SU-DHL-6 (cell line): ENCODE results near the gene CDKAL1.

Source experiments
- H2AFZ ChIP-seq: fragments of 200-600 bp; sonication (generic); 2 replicates; pipeline ENCODE4 v1.6.1; 2014; ENCODE audit warnings: low read depth, mild to moderate bottlenecking, moderate library complexity, mixed read lengths, antibody characterized with exemption, low read length; ENCODE audit not compliant: severe bottlenecking
- H3F3A ChIP-seq: fragments of 200-600 bp; shearing (Covaris generic); 2 replicates; pipeline ENCODE4 v1.6.0; 2016; ENCODE audit warnings: antibody characterized with exemption, mild to moderate bottlenecking; ENCODE audit not compliant: insufficient read depth
- H3K27ac ChIP-seq: fragments of 200-600 bp; sonication (generic); 2 replicates; pipeline ENCODE4 v1.5.1; 2016; ENCODE audit warnings: low read depth, mild to moderate bottlenecking, low read length, moderate library complexity, mixed read lengths
- H3K27me3 ChIP-seq: fragments of 200-600 bp; sonication (generic), shearing (Covaris generic); 2 replicates; pipeline ENCODE4 v1.6.0; 2014; ENCODE audit warnings: mild to moderate bottlenecking, low read length
- H3K36me3 ChIP-seq: fragments of 200-600 bp; sonication (generic); 2 replicates; pipeline ENCODE4 v1.6.1; 2014; ENCODE audit warnings: mild to moderate bottlenecking, low read length, mixed read lengths
- H3K4me2 ChIP-seq: fragments of 300-600, 200-600 bp; shearing (Covaris generic), sonication (generic); 2 replicates; pipeline ENCODE4 v1.6.0; 2014; ENCODE audit warnings: low read length, low read depth, mild to moderate bottlenecking; ENCODE audit not compliant: poor library complexity, severe bottlenecking
- H3K4me3 ChIP-seq: fragments of 200-600 bp; sonication (generic); 2 replicates; pipeline ENCODE4 v1.5.1; 2014; ENCODE audit warnings: antibody characterized with exemption, low read length, mild to moderate bottlenecking, mixed read lengths; ENCODE audit not compliant: insufficient read depth, poor library complexity, severe bottlenecking
- H3K79me2 ChIP-seq: fragments of 200-600 bp; sonication (generic); 2 replicates; pipeline ENCODE4 v1.6.1; 2014; ENCODE audit warnings: mild to moderate bottlenecking, low read length, moderate library complexity; ENCODE audit not compliant: insufficient read depth
- H3K9ac ChIP-seq: fragments of 200-600 bp; sonication (generic); 2 replicates; pipeline ENCODE4 v1.7.0; 2014; ENCODE audit warnings: mild to moderate bottlenecking, low read length
- H3K9me2 ChIP-seq: fragments of 200-600 bp; sonication (generic); replicated peaks from 2 replicates; pipeline ENCODE4 v1.6.1; 2014; ENCODE audit warnings: low read length; ENCODE audit not compliant: insufficient read depth
- H3K9me3 ChIP-seq: fragments of 200-600 bp; sonication (generic); 2 replicates; pipeline ENCODE4 v1.6.1; 2014; ENCODE audit warnings: low read length, mixed read lengths; ENCODE audit not compliant: insufficient read depth
- H4K20me1 ChIP-seq: fragments of 200-600 bp; sonication (generic); 2 replicates; pipeline ENCODE4 v1.6.1; 2014; ENCODE audit warnings: low read depth, mild to moderate bottlenecking, antibody characterized with exemption, low read length, moderate library complexity, mixed read lengths
- EZH2phosphoT487 ChIP-seq: fragments of 200-600 bp; sonication (generic), shearing (Covaris generic); conservative IDR thresholded peaks from 2 replicates; pipeline ENCODE4 v1.6.1; 2018; ENCODE audit warnings: mild to moderate bottlenecking, antibody characterized with exemption, low read length, moderate library complexity, mixed read lengths
- TF ChIP-seq, protein P1 (sequence below): fragments of 200-600 bp; sonication (generic); IDR thresholded peaks from one replicate; pipeline ENCODE4 v1.5.1; 2017; ENCODE audit warnings: antibody characterized with exemption, mild to moderate bottlenecking, low read length, moderate library complexity; ENCODE audit not compliant: insufficient read depth, poor library complexity, severe bottlenecking

CDKAL1 gene

DNA sequence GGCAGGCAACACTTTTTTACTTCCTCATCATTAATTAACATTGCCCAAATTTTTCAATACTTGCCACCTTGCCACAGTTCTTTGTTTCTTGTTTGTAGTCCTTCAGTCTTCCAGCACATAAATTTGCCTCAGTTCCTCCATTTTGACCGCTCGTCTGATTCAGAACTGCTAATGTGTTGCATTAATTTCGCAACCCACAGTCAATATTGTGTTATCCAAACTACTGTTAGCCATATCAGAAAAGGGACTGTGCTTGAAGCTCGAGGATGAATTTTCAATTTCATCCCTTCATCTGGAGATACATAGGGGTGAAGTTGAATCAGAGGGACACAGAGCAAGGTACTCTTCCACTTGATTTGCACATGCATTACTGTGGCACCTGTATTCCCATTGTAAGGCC, 421.5 kb downstream of the CDKAL1 start:
- Histone ChIP-seq H3K4me3 (no peak overlapping the region), H2AFZ (no peak overlapping the region), H3K27me3 (no peaks in the 10 kb centered on the region), H4K20me1 (no peaks in the 10 kb centered on the region), H3K4me2 (no peak overlapping the region), H3K9me3 (no peaks in the 10 kb centered on the region), H3K36me3 (no peaks in the 10 kb centered on the region), H3K9ac (no peak overlapping the region), H3K79me2 (no peaks in the 10 kb centered on the region), H3F3A (no peaks in the 10 kb centered on the region), H3K9me2 (no peaks in the 10 kb centered on the region), H3K27ac (no peak overlapping the region)
- TF ChIP-seq, protein P1, sequence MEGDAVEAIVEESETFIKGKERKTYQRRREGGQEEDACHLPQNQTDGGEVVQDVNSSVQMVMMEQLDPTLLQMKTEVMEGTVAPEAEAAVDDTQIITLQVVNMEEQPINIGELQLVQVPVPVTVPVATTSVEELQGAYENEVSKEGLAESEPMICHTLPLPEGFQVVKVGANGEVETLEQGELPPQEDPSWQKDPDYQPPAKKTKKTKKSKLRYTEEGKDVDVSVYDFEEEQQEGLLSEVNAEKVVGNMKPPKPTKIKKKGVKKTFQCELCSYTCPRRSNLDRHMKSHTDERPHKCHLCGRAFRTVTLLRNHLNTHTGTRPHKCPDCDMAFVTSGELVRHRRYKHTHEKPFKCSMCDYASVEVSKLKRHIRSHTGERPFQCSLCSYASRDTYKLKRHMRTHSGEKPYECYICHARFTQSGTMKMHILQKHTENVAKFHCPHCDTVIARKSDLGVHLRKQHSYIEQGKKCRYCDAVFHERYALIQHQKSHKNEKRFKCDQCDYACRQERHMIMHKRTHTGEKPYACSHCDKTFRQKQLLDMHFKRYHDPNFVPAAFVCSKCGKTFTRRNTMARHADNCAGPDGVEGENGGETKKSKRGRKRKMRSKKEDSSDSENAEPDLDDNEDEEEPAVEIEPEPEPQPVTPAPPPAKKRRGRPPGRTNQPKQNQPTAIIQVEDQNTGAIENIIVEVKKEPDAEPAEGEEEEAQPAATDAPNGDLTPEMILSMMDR, result no peak
- no peak for TF ChIP-seq EZH2phosphoT487

DNA sequence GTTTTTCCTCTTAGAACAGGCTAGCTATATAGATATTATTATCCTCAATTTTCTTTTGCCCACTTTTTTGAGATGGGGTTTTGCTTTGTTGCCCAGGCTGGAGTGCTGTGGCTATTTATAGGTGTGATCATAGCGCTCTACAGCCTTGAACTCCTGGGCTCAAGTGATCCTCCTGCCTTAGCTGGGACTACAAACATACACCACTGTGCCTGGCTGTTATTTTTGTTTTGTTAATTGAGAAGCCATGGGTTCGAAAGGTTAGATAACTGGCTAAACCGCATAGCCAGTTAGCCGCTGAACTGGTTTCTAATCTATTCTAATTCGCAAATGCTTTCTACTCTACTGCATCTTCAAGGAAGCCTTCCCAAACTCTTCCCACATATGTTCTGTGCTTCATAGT, 425.8 kb downstream of the CDKAL1 start:
- Histone ChIP-seq H3K79me2 (no peaks in the 10 kb centered on the region), H3K9me2 (no peaks in the 10 kb centered on the region), H3F3A (no peaks in the 10 kb centered on the region), H3K36me3 (no peaks in the 10 kb centered on the region), H4K20me1 (no peaks in the 10 kb centered on the region), H3K9ac (no peak overlapping the region), H2AFZ (no peak overlapping the region), H3K4me2 (no peak overlapping the region), H3K9me3 (no peaks in the 10 kb centered on the region), H3K27ac (no peak overlapping the region), H3K4me3 (no peak overlapping the region), H3K27me3 (no peaks in the 10 kb centered on the region)
- no peak for TF ChIP-seq EZH2phosphoT487
- TF ChIP-seq, protein P1, result no peak

DNA sequence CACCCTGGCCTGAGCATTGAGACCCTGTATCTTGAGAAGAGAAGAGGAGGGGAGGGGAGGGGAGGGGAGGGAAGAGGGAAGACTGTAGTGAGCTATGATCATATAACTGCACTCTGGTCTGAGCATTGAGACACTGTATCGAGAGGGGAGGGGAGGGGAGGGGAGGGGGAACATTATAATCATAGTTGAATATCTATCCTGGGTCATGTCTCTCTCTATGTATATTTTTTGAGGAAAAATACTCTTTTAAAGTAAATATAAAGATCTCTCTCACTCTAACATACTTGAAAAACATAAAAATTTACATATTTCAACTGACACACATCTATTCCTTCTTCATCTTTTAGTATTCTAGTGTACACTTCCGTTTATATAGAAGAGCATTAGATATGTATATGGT, 431.0 kb downstream of the CDKAL1 start:
- Histone ChIP-seq H3K9me3 (no peaks in the 10 kb centered on the region), H3K36me3 (no peaks in the 10 kb centered on the region), H3K9ac (no peak overlapping the region), H3F3A (no peaks in the 10 kb centered on the region), H3K27ac (no peak overlapping the region), H3K9me2 (no peaks in the 10 kb centered on the region), H2AFZ (no peak overlapping the region), H3K79me2 (no peaks in the 10 kb centered on the region), H3K27me3 (no peaks in the 10 kb centered on the region), H3K4me3 (no peak overlapping the region), H4K20me1 (no peaks in the 10 kb centered on the region), H3K4me2 (no peak overlapping the region)
- TF ChIP-seq, protein P1, result no peak
- TF ChIP-seq EZH2phosphoT487, result no peak

GRCh38 chr6:20965915-20966314, 431.7 kb downstream of the CDKAL1 start:
- no peak for TF ChIP-seq EZH2phosphoT487
- TF ChIP-seq, protein P1, result no peak
- H3K79me2 ChIP-seq, result no peaks in the 10 kb centered on the region
- no peak overlapping the region for H2AFZ ChIP-seq
- H3F3A ChIP-seq, result no peaks in the 10 kb centered on the region
- no peak overlapping the region for H3K4me2 ChIP-seq
- no peak overlapping the region for H3K4me3 ChIP-seq
- H3K27me3 ChIP-seq, result no peaks in the 10 kb centered on the region
- H3K9me2 ChIP-seq, result no peaks in the 10 kb centered on the region
- H4K20me1 ChIP-seq, result no peaks in the 10 kb centered on the region
- no peaks in the 10 kb centered on the region for H3K36me3 ChIP-seq
- no peaks in the 10 kb centered on the region for H3K9me3 ChIP-seq
- no peak overlapping the region for H3K9ac ChIP-seq
- no peak overlapping the region for H3K27ac ChIP-seq
